GM21515 (cell line): Measurements from ENCODE around the gene TM4SF1.
"Not testable (repeated sequence)": the region's sequence is repeated elsewhere in the genome, so short reads cannot be mapped to it uniquely, and the experiment has no call there.

Experiments used
- ATAC-seq: cut with Tn5 transposase; IDR thresholded peaks from one replicate; pipeline ENCODE4 v1.9.1; 2021; ENCODE audit not compliant: unreplicated experiment

The TM4SF1 gene

GRCh38 chr3:149395107-149396089 lies 17.9 kb upstream of the TM4SF1 start:
- ATAC-seq: no peak

GRCh38 chr3:149393345-149394160 lies 16.1 kb upstream of the TM4SF1 start:
- ATAC-seq: no peak

- no peak for ATAC-seq
These were observed 14.5 kb upstream of the TM4SF1 start for GRCh38 chr3:149391960-149392359.

GRCh38 chr3:149390772-149391212 lies 13.3 kb upstream of the TM4SF1 start:
- ATAC-seq: no peak

- ATAC-seq: no peak
These were observed 12.8 kb upstream of the TM4SF1 start for GRCh38 chr3:149390294-149390693.

GRCh38 chr3:149388531-149389417 lies 11.3 kb upstream of the TM4SF1 start:
- no peak for ATAC-seq

GRCh38 chr3:149388001-149388440 lies 10.6 kb upstream of the TM4SF1 start:
- no peak for ATAC-seq

GRCh38 chr3:149386299-149386606 lies 8.8 kb upstream of the TM4SF1 start:
- ATAC-seq: no peak

GRCh38 chr3:149385617-149386298 lies 8.3 kb upstream of the TM4SF1 start:
- no peak for ATAC-seq

- ATAC-seq: no peak
These were observed 7.5 kb upstream of the TM4SF1 start for GRCh38 chr3:149384911-149385321.

- ATAC-seq: no peak
These were observed 6.7 kb upstream of the TM4SF1 start for GRCh38 chr3:149384167-149384566.

GRCh38 chr3:149383703-149384102 lies 6.3 kb upstream of the TM4SF1 start:
- ATAC-seq: no peak

- ATAC-seq: no peak
These were observed 5.1 kb upstream of the TM4SF1 start for GRCh38 chr3:149382518-149382917.

- no peak for ATAC-seq
These were observed 4.6 kb upstream of the TM4SF1 start for GRCh38 chr3:149382101-149382467.

- no peak for ATAC-seq
These were observed 4.0 kb upstream of the TM4SF1 start for GRCh38 chr3:149381173-149382100.

- ATAC-seq: not testable (repeated sequence)
These were observed 2.8 kb upstream of the TM4SF1 start for GRCh38 chr3:149380220-149380619.

- ATAC-seq: no peak
These were observed 1.2 kb upstream of the TM4SF1 start for GRCh38 chr3:149378478-149379309.

GRCh38 chr3:149376718-149377407 lies 586 bp downstream of the TM4SF1 start:
- no peak for ATAC-seq
